Upper lobe of left lung (tissue), 4 donors: ENCODE results near the gene MPG.
"Not testable (repeated sequence)": the region's sequence is repeated elsewhere in the genome, so short reads cannot be mapped to it uniquely, and the experiment has no call there.

Experiments
- POLR2A ChIP-seq, 4 donors: fragments of 450-650 bp; IDR thresholded peaks; one replicate each; pipeline ENCODE4 v1.5.1; 2016 to 2017; ENCODE audit warnings: antibody characterized with exemption in 4 of 4, mild to moderate bottlenecking in 2 of 4
- POLR2AphosphoS5 ChIP-seq, 2 donors: sonication (generic); formaldehyde crosslinking; IDR thresholded peaks; one replicate each; pipeline ENCODE4 v1.5.1; 2017; ENCODE audit warnings: antibody characterized with exemption in 2 of 2
- TF ChIP-seq, protein P1 (sequence below), 6 experiments: fragments of 450-650 bp in 4 of 6; fragments of 200-600 bp in 2 of 6; sonication (generic) in 2 of 6; IDR thresholded peaks; one replicate each; pipeline ENCODE4 v1.5.1; 2016 to 2019; ENCODE audit warnings: antibody characterized with exemption in 6 of 6

DNA sequence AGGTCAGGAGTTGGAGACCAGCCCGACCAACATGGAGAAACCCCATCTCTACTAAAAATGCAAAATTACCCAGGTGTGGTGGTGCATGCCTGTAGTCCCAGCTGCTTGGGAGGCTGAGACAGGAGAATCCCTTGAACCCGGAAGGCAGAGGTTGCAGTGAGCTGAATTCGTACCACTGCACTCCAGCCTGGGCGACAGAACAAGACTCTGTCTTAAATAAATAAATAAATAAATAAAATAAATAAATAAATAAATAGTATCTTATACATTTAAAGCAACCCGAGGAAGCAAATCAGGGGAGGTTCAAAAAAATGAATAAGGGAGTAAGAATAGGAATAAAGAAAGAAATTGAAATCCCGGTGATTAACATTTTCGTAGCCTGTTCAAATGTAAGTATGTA, 31.5 kb upstream of the MPG start:
- TF ChIP-seq, protein P1, sequence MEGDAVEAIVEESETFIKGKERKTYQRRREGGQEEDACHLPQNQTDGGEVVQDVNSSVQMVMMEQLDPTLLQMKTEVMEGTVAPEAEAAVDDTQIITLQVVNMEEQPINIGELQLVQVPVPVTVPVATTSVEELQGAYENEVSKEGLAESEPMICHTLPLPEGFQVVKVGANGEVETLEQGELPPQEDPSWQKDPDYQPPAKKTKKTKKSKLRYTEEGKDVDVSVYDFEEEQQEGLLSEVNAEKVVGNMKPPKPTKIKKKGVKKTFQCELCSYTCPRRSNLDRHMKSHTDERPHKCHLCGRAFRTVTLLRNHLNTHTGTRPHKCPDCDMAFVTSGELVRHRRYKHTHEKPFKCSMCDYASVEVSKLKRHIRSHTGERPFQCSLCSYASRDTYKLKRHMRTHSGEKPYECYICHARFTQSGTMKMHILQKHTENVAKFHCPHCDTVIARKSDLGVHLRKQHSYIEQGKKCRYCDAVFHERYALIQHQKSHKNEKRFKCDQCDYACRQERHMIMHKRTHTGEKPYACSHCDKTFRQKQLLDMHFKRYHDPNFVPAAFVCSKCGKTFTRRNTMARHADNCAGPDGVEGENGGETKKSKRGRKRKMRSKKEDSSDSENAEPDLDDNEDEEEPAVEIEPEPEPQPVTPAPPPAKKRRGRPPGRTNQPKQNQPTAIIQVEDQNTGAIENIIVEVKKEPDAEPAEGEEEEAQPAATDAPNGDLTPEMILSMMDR (IDR thresholded peaks at IDR 0.05), result not testable (repeated sequence)
- not testable (repeated sequence) for TF ChIP-seq POLR2A, POLR2AphosphoS5 (IDR thresholded peaks at IDR 0.05)
